ENCODE measurements around the gene MAP2K5. TPM values are rescaled to one million over a fixed set of nuclear protein-coding genes. Genes with fewer than 3 reads are reported as not detected.

MAP2K5 gene
- total and polyA plus RNA-seq, 4 donors, result 3.8 to 6.4 (median 5.6) TPM

- DNase-seq (ENCODE audit: low spot score), result no peak
- no peak overlapping the region for H3K9ac ChIP-seq (ENCODE audit: low read depth in 1 of 2, low read length in 2 of 2)
- no peaks in the 10 kb centered on the region for H3K4me1 ChIP-seq (ENCODE audit: control insufficient read depth in 4 of 4, insufficient read depth in 4 of 4, low read length in 3 of 4)
- no peaks in the 10 kb centered on the region for H3K27me3 ChIP-seq (ENCODE audit: control insufficient read depth in 4 of 4, insufficient read depth in 4 of 4, low read length in 3 of 4)
- no peak for TF ChIP-seq NR2F2 (IDR thresholded peaks at IDR 0.05)
- TF ChIP-seq TAF1 (conservative IDR thresholded peaks at IDR 0.05), result no peak
- TF ChIP-seq, protein P1, sequence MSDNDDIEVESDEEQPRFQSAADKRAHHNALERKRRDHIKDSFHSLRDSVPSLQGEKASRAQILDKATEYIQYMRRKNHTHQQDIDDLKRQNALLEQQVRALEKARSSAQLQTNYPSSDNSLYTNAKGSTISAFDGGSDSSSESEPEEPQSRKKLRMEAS (IDR thresholded peaks at IDR 0.05), result no peak
- TF ChIP-seq, protein P2, sequence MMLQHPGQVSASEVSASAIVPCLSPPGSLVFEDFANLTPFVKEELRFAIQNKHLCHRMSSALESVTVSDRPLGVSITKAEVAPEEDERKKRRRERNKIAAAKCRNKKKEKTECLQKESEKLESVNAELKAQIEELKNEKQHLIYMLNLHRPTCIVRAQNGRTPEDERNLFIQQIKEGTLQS (IDR thresholded peaks at IDR 0.05), result no peak
- TF ChIP-seq, protein P3, sequence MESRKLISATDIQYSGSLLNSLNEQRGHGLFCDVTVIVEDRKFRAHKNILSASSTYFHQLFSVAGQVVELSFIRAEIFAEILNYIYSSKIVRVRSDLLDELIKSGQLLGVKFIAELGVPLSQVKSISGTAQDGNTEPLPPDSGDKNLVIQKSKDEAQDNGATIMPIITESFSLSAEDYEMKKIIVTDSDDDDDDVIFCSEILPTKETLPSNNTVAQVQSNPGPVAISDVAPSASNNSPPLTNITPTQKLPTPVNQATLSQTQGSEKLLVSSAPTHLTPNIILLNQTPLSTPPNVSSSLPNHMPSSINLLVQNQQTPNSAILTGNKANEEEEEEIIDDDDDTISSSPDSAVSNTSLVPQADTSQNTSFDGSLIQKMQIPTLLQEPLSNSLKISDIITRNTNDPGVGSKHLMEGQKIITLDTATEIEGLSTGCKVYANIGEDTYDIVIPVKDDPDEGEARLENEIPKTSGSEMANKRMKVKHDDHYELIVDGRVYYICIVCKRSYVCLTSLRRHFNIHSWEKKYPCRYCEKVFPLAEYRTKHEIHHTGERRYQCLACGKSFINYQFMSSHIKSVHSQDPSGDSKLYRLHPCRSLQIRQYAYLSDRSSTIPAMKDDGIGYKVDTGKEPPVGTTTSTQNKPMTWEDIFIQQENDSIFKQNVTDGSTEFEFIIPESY (IDR thresholded peaks at IDR 0.05), result no peak
- TF ChIP-seq SP1 (IDR thresholded peaks at IDR 0.05), result no peak
- TF ChIP-seq, protein P4, sequence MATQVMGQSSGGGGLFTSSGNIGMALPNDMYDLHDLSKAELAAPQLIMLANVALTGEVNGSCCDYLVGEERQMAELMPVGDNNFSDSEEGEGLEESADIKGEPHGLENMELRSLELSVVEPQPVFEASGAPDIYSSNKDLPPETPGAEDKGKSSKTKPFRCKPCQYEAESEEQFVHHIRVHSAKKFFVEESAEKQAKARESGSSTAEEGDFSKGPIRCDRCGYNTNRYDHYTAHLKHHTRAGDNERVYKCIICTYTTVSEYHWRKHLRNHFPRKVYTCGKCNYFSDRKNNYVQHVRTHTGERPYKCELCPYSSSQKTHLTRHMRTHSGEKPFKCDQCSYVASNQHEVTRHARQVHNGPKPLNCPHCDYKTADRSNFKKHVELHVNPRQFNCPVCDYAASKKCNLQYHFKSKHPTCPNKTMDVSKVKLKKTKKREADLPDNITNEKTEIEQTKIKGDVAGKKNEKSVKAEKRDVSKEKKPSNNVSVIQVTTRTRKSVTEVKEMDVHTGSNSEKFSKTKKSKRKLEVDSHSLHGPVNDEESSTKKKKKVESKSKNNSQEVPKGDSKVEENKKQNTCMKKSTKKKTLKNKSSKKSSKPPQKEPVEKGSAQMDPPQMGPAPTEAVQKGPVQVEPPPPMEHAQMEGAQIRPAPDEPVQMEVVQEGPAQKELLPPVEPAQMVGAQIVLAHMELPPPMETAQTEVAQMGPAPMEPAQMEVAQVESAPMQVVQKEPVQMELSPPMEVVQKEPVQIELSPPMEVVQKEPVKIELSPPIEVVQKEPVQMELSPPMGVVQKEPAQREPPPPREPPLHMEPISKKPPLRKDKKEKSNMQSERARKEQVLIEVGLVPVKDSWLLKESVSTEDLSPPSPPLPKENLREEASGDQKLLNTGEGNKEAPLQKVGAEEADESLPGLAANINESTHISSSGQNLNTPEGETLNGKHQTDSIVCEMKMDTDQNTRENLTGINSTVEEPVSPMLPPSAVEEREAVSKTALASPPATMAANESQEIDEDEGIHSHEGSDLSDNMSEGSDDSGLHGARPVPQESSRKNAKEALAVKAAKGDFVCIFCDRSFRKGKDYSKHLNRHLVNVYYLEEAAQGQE (IDR thresholded peaks at IDR 0.05), result no peak
- TF ChIP-seq, protein P5, sequence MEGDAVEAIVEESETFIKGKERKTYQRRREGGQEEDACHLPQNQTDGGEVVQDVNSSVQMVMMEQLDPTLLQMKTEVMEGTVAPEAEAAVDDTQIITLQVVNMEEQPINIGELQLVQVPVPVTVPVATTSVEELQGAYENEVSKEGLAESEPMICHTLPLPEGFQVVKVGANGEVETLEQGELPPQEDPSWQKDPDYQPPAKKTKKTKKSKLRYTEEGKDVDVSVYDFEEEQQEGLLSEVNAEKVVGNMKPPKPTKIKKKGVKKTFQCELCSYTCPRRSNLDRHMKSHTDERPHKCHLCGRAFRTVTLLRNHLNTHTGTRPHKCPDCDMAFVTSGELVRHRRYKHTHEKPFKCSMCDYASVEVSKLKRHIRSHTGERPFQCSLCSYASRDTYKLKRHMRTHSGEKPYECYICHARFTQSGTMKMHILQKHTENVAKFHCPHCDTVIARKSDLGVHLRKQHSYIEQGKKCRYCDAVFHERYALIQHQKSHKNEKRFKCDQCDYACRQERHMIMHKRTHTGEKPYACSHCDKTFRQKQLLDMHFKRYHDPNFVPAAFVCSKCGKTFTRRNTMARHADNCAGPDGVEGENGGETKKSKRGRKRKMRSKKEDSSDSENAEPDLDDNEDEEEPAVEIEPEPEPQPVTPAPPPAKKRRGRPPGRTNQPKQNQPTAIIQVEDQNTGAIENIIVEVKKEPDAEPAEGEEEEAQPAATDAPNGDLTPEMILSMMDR (IDR thresholded peaks at IDR 0.05; ENCODE audit: low read depth, low read length, missing input control), result no peak
- no peak for TF ChIP-seq FOXA1 (IDR thresholded peaks at IDR 0.05)
- no peak for TF ChIP-seq GABPA (IDR thresholded peaks at IDR 0.05 in 1 of 2, conservative IDR thresholded peaks at IDR 0.05 in 1 of 2)
- TF ChIP-seq EGR1 (IDR thresholded peaks at IDR 0.05; ENCODE audit: low read depth in 2 of 2), result no peak
- no peak for TF ChIP-seq FOXA2 (IDR thresholded peaks at IDR 0.05)
- TF ChIP-seq JUND (IDR thresholded peaks at IDR 0.05), result no peak
- TF ChIP-seq HNF4G (IDR thresholded peaks at IDR 0.05), result no peak
- TF ChIP-seq RXRA (IDR thresholded peaks at IDR 0.05), result no peak
- TF ChIP-seq RAD21 (IDR thresholded peaks at IDR 0.05), result no peak
- no peak for TF ChIP-seq HNF4A (conservative IDR thresholded peaks at IDR 0.05)
- TF ChIP-seq YY1 (IDR thresholded peaks at IDR 0.05), result no peak
- no peak overlapping the region for H3K27ac ChIP-seq (ENCODE audit: low read depth in 1 of 2, low read length in 2 of 2)
- no peaks in the 10 kb centered on the region for H3K9me3 ChIP-seq (ENCODE audit: control insufficient read depth in 4 of 4, low read length in 3 of 4)
- H3K36me3 ChIP-seq (ENCODE audit: control insufficient read depth in 4 of 4, insufficient read depth in 3 of 4, low read depth in 1 of 4, low read length in 3 of 4), result no peaks in the 10 kb centered on the region
- H3K4me3 ChIP-seq (ENCODE audit: low read depth in 1 of 3, low read length in 3 of 3), result no peak overlapping the region
These were observed 246.5 kb downstream of the MAP2K5 start for GRCh38 chr15:67788986-67789385.

Data from liver (tissue), 9 donors.